CD4-positive, alpha-beta T cell treated with Interleukin-10 for 1 hour (primary cell): ENCODE data around the gene EVA1A.

Experiments
- DNase-seq: peaks from one replicate; pipeline ENCODE4 v3.0.0-alpha.2; 2020

The EVA1A gene

GRCh38 chr2:75589391-75590105, 28.8 kb upstream of the EVA1A start:
- DNase-seq, result no peak

DNA sequence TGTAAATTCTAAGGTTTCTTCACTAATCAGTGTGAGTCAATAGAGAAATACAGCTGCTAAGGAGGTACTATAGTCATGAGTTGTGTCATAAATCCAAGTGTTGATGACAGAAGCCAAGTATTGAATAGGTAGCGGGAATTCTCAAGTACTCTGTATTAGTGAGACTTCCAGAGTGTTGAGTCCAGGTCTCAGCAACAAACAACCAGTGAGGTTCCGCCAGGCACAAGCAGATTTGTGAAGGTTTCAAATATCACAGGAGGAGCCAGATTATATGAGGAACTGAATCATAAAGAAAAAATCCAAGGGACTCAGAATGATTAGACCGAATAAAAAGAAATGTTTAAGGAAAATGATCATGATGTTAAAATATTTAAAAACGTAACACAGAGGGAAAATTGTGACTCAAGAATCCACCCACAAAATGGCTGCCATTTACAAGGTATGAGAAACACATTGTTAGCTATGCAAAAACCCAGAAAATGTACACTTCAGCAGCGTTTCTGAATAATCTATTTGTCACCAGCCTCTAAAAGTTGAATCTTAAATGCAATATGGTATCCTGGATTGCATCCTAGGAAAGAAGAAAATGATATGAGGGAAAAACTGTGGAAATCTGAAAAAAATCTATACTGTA, 27.3 kb upstream of the EVA1A start:
- DNase-seq, result no peak

GRCh38 chr2:75586971-75587370, 26.2 kb upstream of the EVA1A start:
- DNase-seq, result no peak

DNA sequence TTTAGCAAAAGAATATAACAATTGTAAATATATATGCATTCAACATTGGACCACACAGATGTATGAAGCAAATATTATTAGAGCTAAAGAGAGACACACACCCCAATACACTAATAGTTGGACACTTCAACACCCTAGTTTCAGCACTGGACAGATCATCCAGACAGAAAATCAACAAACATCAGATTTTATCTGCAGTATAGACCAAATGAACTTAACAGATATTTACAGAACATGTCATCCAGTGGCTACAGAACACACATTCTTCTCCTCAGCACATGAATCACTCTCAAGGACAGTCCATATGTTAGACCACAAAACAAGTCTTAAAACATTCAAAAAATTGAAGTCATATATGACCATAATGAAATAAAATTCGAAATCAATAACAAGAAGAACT, 22.1 kb upstream of the EVA1A start:
- no peak for DNase-seq

GRCh38 chr2:75580606-75581005, 19.9 kb upstream of the EVA1A start:
- no peak for DNase-seq

GRCh38 chr2:75580156-75580555, 19.4 kb upstream of the EVA1A start:
- no peak for DNase-seq

DNA sequence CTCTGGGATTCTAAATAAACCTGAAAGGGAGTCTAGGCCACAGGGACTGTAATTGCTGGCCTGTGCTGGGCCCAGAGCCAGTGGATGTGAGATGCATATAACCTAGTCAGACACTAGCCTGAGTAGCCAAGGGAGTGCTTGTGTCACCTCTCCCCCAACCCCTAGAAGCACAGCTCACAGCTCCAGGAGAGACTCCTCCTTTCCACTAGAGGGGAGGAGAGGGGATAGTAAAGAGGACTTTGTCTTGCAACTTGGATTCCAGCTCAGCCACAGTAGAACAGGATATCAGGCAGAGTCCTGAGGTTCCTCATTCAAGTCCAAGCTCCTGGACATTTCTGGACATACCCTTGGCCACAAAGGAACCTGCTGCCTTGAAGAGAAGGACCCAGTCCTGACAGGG, 18.4 kb upstream of the EVA1A start:
- no peak for DNase-seq

DNA sequence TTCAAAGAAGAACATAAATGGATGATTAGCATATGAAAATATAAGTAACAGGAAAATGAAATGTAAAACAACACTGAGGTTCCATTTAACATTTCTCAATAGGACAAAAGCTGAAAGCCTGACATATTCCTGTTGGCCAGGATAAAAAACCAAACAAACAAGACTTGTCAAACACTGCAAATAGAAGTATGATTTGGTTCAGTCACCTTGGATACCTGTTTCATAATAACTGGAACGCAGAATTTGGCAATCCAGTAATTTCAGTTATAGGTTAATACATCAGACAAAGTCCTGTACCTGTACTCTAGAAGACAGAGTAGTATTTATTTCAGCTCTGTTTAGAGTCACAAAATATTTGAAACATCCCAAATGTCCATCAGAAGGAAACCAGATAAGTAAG, 16.5 kb upstream of the EVA1A start:
- no peak for DNase-seq

DNA sequence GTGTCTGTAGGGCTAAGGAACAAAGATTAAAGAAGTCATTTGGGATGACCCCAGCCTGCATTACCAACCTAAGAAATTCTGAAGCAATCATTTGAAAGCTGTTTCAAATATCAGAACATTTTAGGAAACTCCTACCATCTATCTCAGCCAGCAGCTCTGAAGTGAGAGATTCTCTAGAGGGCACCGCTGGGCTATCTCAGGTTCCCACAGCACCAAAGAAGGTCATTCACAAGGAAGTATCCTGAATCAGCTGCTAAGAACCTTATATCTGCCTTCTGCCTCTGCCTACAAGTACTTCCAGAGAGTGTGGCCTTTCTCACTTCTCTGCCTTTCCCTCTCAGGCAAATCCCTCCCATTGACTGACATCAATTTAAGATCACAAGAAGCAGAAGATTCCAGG, 13.4 kb upstream of the EVA1A start:
- DNase-seq, result no peak

- DNase-seq, result no peak
Measured at GRCh38 chr2:75573145-75573878, 12.6 kb upstream of the EVA1A start.

GRCh38 chr2:75571730-75572430, 11.1 kb upstream of the EVA1A start:
- DNase-seq, result no peak

DNA sequence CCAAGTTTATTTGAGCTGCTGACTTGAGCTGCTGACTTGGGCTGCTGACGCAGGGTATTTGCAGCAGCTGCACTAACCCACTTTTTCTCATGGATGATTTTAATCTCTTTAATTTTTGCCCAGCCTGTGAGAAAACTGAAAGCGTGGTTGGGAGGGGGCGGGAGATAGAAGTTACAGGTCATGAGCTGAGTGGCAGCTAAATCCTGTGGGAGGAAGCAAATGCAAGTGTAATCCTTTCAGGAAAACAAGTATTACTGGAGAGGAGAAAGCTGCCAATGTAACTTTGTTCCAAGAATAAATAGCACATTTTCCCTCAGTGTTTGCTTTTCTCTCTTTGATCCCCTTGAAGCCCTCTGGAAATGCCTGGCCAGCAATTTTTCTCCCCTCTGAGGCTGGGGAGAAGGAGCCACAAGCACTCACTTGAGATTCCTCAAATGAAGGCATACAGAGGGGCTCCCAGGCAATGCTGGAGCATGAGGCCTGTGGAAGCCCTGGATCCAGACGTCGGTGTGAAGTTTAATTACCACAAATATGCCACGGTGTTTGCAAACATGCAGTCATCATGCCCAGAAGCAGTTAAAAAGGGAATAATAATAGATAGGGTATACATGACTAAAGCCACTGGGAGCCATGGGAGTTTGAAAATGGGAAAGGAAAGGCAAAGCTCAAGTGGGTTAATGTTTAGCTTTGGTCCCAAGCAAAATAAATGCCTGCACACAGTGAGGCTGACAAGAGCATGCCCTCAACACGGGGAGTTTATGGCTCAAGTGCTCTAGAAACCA, 10.4 kb upstream of the EVA1A start:
- DNase-seq, result no peak

- DNase-seq, result no peak
Measured at GRCh38 chr2:75570024-75570947, 9.5 kb upstream of the EVA1A start.

DNA sequence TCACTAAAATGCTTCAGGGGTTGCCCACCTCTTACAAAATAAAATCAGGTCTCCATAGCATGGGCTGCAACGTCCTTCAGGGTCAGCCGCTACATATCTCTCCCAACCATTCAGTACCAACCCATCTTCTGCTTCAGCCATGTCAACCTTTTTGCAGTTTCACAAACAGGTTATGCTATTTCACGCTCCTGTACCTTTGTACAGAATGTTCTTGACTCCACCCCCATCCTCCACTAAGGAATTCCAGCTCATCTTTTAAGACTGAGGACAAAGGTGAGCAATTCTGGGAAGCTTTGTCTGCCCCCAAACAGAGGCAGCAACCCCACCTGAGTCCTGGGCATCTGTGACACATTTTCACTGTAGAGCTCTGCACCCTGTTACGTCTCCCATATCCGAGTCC, 8.8 kb upstream of the EVA1A start:
- DNase-seq, result no peak

GRCh38 chr2:75568174-75568573, 7.4 kb upstream of the EVA1A start:
- no peak for DNase-seq

DNA sequence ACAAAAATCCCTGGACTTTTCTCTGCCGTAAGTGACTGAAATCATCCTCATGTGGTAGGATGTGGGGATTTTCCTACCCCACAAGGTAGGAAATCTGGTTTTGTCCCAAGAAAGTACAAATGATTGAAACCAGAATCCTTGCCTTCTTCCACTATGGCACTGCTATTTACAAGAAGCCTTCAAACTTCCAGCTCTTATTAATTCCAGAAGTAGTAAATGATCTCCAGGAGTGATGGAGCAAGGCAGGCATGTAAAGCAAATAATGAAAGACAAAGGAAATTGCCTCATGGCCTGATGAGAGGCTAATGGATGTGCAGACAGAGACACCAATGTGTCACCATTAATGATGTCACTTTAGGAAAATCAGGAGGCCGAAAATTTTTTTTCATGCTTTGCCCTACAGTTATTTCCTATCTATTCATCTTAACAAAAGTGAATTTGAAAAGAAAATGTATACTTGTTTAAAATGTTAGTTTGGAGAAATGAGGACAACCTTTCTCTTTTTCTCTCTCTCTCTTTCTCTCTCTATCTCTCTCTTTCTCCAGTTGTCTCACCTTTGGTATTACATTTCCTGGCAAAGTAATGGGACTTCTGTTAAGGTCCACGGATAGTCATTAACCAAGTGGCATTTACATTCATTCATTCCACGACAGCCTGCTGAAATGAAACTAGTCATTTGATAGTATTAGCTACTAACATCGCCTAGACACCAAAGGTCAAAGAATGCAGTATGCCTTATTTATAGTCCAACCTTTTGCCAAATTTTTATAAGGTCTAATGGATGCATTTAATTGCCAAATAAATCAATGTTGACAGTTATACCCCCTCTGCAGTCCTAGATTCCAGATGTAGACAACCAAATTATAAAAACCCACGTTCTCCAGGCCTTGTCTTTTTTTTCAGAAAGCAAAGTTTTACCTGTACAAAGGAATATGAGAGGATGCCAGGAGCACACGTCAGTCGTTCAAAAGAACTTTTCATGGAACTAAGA, 5.0 kb upstream of the EVA1A start:
- no peak for DNase-seq

DNA sequence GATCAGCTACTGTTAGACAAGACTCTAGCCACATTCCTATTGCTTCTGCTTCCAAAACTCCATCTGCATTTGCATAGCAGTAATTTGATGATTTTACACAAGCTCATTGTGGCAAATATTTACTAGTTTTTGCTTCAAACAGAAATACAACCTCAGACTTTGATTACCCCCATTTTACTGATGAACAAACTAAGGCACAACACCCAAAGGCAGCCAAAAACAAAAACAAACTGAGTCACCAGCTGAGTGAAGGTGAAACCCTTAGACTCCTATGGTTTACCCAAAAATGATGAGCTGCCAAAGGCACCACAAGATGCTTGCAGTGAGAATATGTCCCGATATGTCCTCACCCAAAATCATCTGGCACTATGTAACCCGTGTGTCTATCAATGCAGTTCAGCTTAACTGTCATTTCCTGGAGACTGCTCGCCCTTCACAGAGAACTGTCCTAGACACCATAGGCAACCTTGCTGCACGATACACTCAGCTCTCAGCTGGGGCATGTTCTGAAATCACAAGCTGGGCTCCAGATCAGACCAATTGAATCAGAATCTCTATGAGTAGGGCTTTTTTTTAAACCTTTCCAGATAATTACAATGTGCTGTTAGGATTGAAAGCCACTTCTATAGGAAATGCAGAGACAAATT, 4.1 kb upstream of the EVA1A start:
- no peak for DNase-seq

DNA sequence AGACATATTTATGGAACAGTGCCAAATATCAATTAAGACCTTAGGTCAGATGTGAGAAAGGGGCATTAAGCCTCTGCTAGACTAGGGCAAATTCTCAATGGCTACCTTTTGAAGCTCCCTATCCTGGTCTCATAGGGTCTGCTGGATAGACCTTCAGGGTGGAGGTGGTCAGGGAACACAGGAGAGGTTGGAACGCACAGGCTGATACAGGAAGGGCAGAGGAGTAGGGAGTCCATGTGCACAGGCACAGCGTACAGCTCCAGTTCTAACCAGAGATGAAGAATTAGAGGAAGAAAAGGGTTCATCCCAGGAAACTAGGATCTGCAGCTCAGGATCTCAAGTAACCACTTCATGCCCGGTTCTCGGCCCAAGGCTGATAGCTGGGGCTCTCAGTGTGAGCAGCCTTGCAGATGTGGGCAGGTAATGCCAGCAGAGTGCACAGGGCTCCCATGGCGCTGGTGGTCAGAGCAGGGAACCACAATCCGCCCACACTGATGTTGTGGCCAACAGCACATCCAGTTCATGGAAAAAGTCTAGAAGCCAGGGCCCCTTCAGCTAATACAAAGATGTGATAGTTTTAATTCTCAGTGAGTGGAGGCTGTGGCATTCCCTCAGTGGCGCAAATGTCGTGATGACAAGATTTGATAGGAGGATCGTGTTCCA, 3.4 kb upstream of the EVA1A start:
- DNase-seq, result no peak

DNA sequence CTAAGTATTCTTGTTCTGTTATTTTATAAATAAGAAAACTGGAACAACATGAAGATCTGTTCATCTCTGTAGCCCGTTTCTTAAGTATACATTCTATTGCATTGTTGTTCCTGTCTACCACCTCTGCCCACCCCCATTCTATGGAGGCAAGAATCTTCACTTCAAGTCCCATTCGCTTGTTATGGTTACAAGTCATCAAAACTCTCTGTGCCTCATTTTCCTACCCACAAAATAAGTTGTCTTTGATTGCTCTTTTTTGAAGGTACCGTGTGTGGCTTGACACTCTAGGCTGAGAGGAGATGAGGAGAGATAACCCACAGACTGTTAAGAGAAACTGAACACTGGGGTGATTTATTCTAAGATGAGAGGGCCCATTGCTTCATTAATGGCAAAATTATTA, 2.9 kb upstream of the EVA1A start:
- no peak for DNase-seq
